HG02759 (cell line): ENCODE measurements around the gene SYNE2.
A peak's percentile ranks its signal among the peaks of the same experiment; 100 is the strongest.
"Not testable (repeated sequence)": the region's sequence is repeated elsewhere in the genome, so short reads cannot be mapped to it uniquely, and the experiment has no call there.

Experiments
- ATAC-seq: cut with Tn5 transposase; IDR thresholded peaks from one replicate; pipeline ENCODE4 v1.9.1; 2021; ENCODE audit warnings: mild to moderate bottlenecking, moderate library complexity; ENCODE audit not compliant: unreplicated experiment

SYNE2 gene

GRCh38 chr14:63869940-63870752, 17.3 kb downstream of the SYNE2 start:
- ATAC-seq, result peak; percentile 54

GRCh38 chr14:63870753-63871037, 17.9 kb downstream of the SYNE2 start:
- not testable (repeated sequence) for ATAC-seq

GRCh38 chr14:63874223-63874622, 21.4 kb downstream of the SYNE2 start:
- ATAC-seq, result no peak

- no peak for ATAC-seq
Observed at GRCh38 chr14:63875311-63875710, 22.5 kb downstream of the SYNE2 start.

DNA sequence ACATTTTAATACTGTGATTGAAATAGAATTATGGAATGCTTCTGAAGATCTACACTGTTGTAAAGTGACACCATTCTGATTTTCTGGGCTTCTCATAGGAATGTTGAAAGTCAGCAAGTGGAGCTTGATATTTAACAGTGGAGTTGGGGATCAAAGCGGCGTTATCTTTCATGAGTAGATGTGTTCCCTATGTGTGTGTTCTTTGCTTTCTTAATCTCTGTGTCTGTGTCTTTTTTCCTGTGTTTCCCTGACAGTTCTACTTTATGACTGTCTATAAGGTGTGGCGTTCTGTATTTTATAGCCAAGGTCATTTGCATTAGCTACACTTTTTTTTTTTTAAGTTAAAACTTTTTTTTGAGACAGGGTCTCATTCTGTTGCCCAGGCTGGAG, 24.7 kb downstream of the SYNE2 start:
- no peak for ATAC-seq

- ATAC-seq, result no peak
Observed at GRCh38 chr14:63878052-63878451, 25.2 kb downstream of the SYNE2 start.

- no peak for ATAC-seq
Observed at GRCh38 chr14:63878792-63879191, 26.0 kb downstream of the SYNE2 start.

DNA sequence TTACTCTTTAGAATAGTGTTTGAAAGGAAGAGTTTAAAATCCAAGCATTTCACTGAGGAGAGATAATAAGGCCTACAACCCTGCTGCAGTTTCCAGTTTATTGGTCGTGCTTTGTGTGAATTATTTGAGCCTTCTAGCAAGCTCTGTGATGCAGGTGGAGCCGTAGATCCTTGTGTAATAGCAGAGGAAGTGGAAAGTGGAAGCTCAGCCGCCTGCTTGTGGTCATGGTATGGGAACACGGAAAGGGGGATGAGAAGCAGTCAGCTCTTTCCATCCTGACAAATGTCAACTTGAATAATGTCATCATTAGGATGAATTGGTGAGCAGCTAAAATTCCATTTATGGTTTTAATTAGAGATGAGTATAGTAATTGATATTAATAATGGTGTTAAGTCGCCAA, 29.1 kb downstream of the SYNE2 start:
- ATAC-seq, result no peak

- ATAC-seq, result no peak
Observed at GRCh38 chr14:63887899-63888298, 35.1 kb downstream of the SYNE2 start.

GRCh38 chr14:63890553-63890952, 37.7 kb downstream of the SYNE2 start:
- ATAC-seq, result no peak

DNA sequence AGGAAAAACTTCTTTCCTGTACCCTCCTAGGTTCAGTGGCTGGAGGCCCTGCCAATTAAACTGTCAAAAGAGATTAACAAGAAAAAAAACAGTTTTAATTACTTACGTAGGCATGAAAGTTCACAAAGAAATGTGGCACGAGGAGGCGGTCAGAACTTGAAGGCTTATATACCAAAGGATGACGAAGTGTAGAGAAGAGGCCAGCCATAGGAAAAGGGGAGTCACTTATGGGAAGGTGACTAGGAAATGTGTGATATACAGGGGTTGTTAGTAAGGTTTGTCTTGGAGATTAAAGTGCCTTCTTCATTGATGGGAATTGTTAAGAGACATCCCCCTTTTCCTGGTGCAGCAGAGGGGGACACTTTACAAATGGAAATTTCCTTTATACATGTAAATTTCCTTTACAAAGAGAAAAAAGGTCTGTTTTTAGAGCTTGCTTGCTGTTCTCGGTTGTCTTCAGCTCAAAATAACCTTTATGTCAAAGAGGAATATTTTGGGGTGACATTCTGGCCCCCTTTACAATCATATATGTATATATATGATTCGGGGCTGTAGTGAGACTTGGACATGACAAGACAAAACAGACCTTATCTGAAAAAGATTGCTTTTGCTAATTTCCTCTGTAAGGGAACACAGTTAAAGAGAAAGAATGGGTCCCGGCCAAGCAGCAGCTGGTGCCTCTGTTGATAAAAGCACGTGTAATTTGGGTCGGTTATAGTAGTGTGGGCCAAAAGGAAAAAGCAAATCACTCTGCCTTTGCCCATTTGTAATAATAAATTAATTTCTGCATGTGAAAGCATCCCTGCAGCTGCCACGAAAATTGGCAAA, 38.6 kb downstream of the SYNE2 start:
- ATAC-seq, result no peak

DNA sequence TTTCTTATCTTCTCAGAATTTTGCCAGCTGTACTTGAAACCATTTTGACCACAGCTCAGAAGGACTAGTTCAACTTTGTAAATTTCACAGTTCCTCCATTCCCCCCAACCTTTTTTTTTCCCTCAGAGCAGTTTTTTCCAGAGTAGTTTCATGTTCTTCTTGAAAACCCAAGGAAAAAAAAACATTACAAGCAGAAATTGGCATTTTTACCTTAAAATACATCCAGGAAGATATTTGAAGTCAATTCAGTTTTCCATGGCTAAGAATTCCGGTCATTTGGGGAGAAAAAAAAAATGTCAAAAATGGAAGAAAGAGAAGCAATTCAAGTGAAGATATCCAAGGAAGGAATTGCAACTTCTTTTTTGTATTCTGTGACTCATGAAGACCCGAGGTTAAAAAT, 39.5 kb downstream of the SYNE2 start:
- no peak for ATAC-seq

- ATAC-seq, result no peak
Observed at GRCh38 chr14:63893701-63894458, 41.1 kb downstream of the SYNE2 start.

DNA sequence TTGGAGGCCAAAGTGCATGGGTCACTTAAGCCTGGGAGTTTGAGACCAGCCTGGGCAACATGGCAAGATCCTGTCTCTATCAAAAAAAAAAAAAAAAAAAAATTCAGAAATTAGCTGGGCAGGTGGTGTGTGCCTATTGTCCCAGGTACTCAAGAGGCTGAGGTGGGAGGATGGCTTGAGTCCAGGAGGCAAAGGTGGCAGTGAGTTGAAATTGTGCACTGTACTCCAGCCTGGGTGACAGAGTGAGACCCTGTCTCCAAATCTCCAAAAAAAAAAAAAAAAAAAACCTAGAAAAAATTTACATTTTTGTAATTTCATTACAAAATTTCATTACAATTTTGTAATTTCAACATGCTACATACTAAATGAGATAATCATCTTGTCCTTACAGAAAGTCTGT, 42.7 kb downstream of the SYNE2 start:
- no peak for ATAC-seq

- ATAC-seq, result no peak
Observed at GRCh38 chr14:63896278-63896720, 43.5 kb downstream of the SYNE2 start.

GRCh38 chr14:63897721-63898163, 44.9 kb downstream of the SYNE2 start:
- no peak for ATAC-seq

GRCh38 chr14:63899953-63900352, 47.1 kb downstream of the SYNE2 start:
- ATAC-seq, result no peak

DNA sequence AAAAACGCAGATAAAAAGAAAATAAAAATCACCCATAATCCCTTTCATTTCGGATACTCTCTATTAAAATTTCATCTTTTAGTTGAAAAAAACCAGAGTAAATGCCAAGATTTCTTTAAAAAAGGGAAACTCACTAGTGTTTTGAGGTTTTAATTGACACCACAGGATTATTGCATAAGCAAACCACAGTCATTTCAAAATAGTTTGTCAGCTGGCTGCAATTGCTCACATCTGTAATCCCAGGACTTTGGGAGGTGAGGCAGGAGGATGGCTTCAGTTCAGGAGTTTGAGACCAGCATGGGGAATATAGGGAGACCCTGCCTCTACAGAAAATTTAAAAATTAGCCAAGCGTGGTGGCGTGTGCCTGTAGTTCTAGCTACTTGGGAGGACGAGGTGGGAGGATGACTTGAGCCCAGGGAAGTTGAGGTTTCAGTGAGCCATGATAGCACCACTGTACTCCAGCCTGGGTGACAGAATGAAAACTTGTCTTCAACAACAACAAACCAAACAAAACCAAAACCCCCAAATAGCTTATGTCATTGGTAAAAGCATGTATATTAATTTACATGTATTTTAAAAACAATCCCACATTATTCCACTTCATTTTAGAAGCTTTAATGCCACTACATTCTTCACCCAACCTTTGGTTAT, 48.8 kb downstream of the SYNE2 start:
- no peak for ATAC-seq

DNA sequence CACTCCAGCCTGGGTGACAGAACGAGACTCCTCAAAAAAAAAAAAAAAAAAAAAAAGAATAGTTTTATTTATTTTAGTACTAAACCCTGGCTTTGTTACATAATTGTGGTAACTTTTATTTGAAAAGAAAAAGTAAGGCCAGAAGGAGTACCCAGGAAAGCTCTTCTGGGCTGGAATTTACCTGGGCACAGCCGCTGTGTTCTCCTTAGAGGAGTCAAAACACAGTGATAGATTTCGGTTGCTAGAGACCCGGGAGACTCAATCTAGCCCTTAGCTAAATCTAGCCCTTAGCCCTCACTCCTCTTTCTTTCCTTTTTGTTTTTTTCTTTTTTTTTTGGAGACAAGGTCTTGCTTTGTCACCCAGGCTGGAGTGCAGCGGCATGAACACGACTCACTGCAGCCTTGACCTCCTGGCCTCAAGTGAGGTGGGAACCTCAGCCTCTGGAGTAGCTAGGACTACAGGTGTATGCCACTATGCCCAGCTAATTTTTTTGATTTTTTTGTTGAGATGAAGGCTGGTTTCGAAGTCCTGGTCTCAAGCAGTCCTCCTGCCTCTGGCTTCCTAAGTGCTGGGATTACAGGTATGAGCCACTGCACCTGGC, 49.7 kb downstream of the SYNE2 start:
- no peak for ATAC-seq

- ATAC-seq, result no peak
Observed at GRCh38 chr14:63904724-63905123, 51.9 kb downstream of the SYNE2 start.

DNA sequence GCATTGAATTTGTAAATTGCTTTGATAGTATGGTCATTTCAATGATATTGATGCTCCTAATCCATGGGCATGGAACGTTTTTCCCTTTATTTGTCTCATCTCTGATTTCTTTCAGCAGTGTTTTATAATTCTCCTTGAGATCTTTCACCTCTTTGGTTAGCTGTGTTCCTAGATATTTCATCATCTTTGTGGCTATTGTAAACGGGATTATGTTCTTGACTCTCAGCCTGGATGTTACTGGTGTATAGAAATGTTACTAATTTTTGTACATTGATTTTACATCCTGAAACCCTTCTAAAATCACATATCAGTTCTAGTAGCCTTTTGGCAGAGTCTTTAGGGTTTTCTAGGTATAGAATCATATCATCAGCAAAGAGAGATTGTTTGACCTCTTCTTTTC, 52.6 kb downstream of the SYNE2 start:
- ATAC-seq, result no peak
